Measurements from ENCODE around the gene FOXP3.
A peak's percentile ranks its signal among the peaks of the same experiment; 100 is the strongest.
"Not testable (repeated sequence)": the region's sequence is repeated elsewhere in the genome, so short reads cannot be mapped to it uniquely, and the experiment has no call there.

The FOXP3 gene

GRCh38 chrX:49264460-49264859, at the start of gene FOXP3:
Gene FOXP3, minus strand, starts transcription at chrX:49264710. Its CDS starts 6,205 bp downstream, at chrX:49258505.
- DNase-seq (ENCODE audit: low read depth in 2 of 2, low spot score in 1 of 2): no peak

- no peak for DNase-seq (ENCODE audit: low read depth in 2 of 2, low spot score in 1 of 2)
Observed at GRCh38 chrX:49312176-49312575, 47.7 kb upstream of the FOXP3 start.

GRCh38 chrX:49310371-49310770, 45.9 kb upstream of the FOXP3 start:
- DNase-seq (ENCODE audit: low read depth in 2 of 2, low spot score in 1 of 2): no peak

DNA sequence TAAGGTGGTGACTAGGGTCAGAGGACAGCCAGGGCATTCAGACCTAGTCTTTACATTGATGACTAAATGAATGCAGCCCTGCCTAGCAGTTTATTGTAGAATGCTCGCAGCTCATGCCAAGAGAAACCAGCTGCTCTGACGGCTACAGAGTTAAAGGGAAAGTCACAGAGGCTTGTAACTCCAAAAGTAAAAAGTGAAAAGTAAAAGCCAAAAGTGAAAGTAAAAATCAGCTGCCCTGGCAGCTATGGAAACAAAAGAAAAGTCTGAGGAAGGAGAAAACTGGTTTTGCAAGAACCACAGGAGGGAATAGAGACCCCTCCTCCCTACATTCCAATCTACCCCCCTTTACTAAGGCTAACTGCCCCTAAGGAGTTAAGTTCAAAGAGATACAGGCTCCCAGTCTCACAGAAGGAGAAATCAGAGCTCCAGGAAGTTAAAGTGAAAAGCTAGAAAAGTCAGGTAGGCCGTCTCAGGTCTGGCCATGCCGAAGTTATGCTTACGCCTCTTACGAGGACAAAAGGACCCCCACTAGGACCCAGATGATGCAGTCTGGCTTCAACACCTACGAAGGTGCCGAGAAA, 45.0 kb upstream of the FOXP3 start:
- DNase-seq (ENCODE audit: low read depth in 2 of 2, low spot score in 1 of 2): no peak

DNA sequence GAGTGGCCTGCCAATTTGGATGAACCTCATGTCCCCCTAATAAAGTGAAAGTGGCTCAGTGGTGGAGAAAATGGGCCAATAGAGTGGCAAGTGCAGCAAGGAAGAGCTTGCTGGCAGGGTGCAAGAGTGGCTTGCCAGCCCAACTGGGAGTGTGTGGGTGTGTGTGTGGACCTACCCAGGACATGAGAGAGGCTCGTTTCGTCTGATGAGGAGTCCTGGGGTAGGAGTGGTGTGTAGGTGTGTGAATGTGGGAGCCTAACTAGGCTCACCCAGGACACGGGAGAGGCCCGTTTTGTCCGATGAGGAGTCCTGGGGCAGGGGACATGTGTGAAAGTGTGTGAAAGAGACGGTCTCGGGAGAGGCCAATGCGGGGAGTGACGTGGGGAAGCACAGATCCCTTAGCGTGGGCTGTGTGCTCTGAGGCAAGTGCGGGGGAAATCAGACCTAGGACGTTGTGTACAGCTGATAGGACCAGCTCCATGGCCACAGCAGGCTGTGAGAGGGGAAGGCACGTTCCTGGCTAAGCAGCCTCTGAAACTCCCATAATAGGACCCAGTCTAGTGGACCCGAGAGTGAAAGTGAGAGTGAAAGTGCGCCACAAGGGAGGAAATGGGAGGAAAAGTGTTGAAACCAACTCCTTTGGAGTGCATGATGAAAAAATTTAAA, 44.2 kb upstream of the FOXP3 start:
- no peak for DNase-seq (ENCODE audit: low read depth in 2 of 2, low spot score in 1 of 2)

DNA sequence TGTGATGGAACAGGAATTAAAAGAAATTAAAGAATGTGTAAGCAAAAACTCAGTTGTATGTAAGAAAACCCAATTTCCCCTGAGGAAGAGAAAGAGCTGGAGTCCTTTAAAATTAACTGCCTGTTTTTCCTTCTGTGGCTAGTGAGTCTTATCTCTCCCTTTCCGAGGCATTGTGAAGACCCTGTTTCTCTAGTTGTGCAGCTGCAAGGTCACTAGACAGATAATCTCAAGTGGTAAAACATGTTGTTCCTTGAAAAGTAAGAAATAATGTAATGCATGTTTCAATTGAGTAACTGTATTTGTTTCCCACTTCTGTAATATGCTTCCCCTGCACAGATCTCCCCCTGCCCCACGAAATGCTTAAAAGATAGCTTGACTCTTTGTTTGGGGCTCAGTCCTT, 43.3 kb upstream of the FOXP3 start:
- DNase-seq (ENCODE audit: low read depth in 2 of 2, low spot score in 1 of 2): not testable (repeated sequence)

DNA sequence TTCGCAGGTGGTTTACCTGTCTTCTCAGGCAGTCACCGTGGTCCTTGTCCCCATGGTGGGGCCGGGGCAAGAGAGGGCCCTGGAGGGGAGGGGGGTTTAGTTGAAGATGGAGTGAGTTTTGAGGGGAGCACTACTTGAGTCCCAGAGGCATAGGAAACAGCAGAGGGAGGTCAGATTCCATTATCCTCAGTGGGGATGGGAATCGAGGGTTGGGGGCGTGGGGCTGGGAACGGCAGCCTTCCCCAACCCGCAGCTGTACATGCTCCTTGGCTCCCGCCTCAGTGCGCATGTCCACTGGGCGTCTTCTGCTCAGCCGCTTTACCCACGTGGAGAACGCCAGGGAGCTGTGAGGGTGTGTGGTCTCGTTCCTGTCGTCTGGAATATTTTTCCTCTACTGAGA, 38.8 kb upstream of the FOXP3 start, which contains the start of gene GAGE10:
Gene GAGE10, plus strand, starts transcription at position 301 of the 400 bp plus-strand sequence. CDS start 1,214 bp downstream, outside the sequence.
- DNase-seq (ENCODE audit: low read depth in 2 of 2, low spot score in 1 of 2): no peak

- no peak for DNase-seq (ENCODE audit: low read depth in 2 of 2, low spot score in 1 of 2)
Observed at GRCh38 chrX:49300703-49301102, 36.2 kb upstream of the FOXP3 start.

DNA sequence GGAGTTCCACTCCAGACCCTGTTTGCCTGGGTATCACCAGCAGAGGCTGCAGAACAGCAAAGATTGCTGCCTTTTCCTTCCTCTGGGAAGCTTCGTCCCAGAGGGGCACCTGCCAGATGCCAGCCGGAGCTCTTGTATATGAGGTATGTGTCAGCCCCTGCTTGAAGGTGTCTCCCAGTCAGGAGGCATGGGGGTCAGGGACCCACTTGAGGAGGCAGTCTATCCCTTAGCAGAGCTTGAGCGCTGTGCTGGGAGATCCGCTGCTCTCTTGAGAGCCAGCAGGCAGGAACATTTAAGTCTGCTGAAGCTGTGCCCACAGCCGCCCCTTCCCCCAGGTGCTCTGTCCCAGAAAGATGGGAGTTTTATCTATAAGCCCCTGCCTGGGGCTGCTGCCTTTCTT, 34.8 kb upstream of the FOXP3 start:
- DNase-seq (ENCODE audit: low read depth in 2 of 2, low spot score in 1 of 2): not testable (repeated sequence)

GRCh38 chrX:49292400-49293362, 28.2 kb upstream of the FOXP3 start:
- no peak for DNase-seq (ENCODE audit: low read depth in 2 of 2, low spot score in 1 of 2)

- peak; percentile 29 to 41 for DNase-seq (ENCODE audit: low read depth in 2 of 2, low spot score in 1 of 2)
Observed at GRCh38 chrX:49291615-49292337, 27.3 kb upstream of the FOXP3 start.

GRCh38 chrX:49290215-49290614, 25.7 kb upstream of the FOXP3 start:
- no peak for DNase-seq (ENCODE audit: low read depth in 2 of 2, low spot score in 1 of 2)

DNA sequence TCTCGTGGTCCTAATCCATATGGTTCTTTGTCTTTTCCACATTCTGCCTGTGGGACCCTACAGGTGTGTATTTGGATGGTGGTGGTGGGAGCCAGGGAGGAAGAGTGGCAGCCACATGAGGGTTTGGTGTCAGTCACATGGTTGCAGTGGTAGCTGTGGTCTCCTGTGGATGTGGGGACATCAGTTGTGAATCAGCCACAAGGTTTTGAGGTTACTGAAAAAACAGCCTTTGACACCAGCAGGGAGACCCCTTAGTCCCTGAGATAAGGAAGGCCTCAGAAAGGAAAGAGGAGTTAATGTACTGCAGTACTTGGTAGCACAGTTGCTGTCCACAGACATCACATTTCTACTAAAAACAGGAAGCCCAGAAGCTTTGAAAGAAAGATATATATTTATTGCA, 23.2 kb upstream of the FOXP3 start:
- DNase-seq (ENCODE audit: low read depth in 2 of 2, low spot score in 1 of 2): no peak

- no peak for DNase-seq (ENCODE audit: low read depth in 2 of 2, low spot score in 1 of 2)
Observed at GRCh38 chrX:49286581-49286980, 22.1 kb upstream of the FOXP3 start.

DNA sequence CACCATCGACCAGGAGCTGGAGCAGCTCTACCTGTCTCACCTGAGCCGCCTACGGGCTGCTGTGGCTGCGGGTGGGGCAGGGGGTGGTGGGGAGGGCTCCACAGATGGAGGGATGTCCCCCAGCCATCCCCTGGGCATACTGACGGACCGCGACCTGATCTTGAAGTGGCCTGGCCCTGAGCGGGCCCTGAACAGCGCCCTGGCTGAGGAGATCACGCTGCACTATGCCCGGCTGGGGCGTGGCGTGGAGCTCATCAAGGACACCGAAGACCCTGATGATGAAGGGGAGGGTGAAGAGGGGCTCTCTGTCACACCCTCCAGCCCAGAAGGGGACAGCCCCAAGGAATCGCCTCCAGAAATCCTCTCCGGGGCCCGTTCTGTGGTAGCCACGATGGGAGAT, 21.6 kb upstream of the FOXP3 start:
- DNase-seq (ENCODE audit: low read depth in 2 of 2, low spot score in 1 of 2): no peak

DNA sequence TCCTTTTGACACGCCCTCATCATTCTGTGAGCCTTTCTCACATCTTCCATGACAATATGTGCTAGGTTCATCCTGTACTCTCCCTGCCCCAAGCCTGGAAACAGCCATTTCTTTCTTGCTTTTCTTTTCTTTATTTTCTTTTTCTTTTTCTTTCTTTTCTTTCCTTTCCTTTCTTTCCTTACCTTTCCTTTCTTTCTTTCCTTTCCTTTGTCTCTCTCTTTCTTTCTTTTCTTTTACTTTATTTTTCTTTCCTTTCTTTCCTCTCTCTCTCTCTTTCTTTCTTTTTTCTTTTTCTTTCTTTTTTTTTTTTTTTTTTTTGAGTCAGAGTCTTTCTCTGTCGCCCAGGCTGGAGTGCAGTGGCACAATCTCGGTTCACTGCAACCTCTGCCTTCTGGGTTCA, 19.7 kb upstream of the FOXP3 start:
- DNase-seq (ENCODE audit: low read depth in 2 of 2, low spot score in 1 of 2): no peak

GRCh38 chrX:49282647-49283011, 18.1 kb upstream of the FOXP3 start:
- DNase-seq (ENCODE audit: low read depth in 2 of 2, low spot score in 1 of 2): no peak

GRCh38 chrX:49278081-49278480, 13.6 kb upstream of the FOXP3 start:
- DNase-seq (ENCODE audit: low read depth in 2 of 2, low spot score in 1 of 2): no peak

DNA sequence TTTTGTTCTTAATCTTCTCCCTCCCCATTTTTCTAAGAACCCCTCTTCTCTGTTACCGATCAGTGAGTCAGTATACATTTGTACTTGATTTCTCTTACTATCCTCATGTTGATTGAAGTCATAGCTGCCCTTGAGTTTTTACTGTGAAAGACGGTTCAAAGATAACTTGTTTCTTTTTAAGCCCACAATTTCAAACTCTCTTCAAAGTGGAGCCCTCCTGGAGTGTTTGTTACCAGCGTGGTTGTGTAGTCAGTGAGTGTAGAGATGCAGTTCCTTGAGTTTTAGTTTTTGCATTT, 13.0 kb upstream of the FOXP3 start:
- no peak for DNase-seq (ENCODE audit: low read depth in 2 of 2, low spot score in 1 of 2)

DNA sequence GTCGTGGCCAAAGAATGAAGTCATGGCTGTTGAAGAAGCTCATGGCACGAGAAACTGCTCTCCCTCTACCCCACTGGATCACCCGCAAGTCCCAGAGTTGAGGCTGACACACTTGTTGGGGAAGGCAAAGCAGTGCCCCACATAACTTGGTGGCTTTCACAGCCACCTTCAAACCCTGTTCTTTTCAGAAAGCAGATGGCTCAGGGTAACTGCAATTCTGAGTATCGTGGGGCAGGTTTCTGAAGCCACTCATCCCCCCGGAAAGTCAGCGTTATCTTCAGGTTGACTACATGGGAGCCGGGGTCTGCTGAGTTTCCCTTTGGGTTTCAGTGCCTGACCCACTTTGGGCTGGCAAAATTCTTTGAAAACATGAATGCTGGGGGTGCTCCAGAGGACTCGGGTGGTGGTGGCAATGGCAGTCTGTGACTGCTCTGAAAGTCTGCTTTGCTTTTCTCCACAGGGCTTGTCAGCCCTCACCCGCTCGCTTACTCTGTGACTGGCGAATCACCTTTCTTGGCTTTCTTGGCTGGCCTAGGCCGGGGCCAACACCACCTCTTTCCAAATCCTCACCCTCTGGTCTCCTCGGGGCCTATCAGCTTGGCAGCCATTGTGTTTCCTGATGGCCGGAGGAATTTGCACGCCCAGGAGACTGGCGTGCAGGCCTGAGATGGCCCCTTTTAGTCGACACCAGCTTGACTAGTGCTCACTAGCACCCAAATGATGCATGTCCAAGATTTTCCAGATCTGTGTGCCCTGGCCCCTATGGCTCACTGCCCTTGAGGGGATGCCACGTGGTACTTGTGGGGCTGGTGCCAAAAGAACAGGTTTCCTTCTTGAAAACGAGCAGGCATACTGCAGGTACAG, 12.4 kb upstream of the FOXP3 start:
- no peak for DNase-seq (ENCODE audit: low read depth in 2 of 2, low spot score in 1 of 2)

DNA sequence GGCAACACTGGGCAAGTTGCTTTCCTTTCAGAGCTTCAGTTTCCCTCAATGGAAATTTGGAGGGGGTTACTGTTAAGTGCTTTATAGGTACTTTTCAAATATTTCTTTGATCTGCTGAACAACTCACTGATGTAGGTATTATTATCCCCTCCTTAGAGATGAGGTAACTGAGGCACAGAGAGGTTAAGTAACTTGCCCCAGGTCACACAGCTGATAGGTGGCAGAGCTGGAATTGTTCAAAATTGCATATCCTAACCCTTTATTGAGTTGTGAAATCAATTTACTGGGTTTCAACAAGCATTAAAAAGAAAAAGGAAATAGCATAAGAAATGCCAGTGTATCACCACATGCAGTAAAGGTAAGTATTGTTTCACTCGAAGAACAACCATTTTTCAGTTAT, 11.7 kb upstream of the FOXP3 start:
- no peak for DNase-seq (ENCODE audit: low read depth in 2 of 2, low spot score in 1 of 2)

Measured in stimulated activated CD8-positive, alpha-beta memory T cell treated with anti-CD3 and anti-CD28 coated beads, Interleukin-4, amount 100 ng/mL, for 1 hour (primary cell).